GM10266 (cell line): ENCODE results near the gene TRAF1.

Source experiments
- DNase-seq: peaks from one replicate; pipeline ENCODE4 v3.0.0; 2012; ENCODE audit errors: extremely low spot score
- CTCF ChIP-seq: IDR thresholded peaks from 2 replicates; pipeline ENCODE4 v1.5.1; 2012; ENCODE audit warnings: mild to moderate bottlenecking, low read depth; ENCODE audit not compliant: control insufficient read depth, insufficient read depth; ENCODE audit errors: missing control alignments

The TRAF1 gene

GRCh38 chr9:120961936-120962335, 35.3 kb upstream of the TRAF1 start:
- no peak for TF ChIP-seq CTCF

GRCh38 chr9:120960001-120960400, 33.4 kb upstream of the TRAF1 start:
- no peak for DNase-seq
- no peak for TF ChIP-seq CTCF

More at GRCh38 chr9:120961936-120962335, 35.3 kb upstream of the TRAF1 start:
- no peak for DNase-seq

GRCh38 chr9:120956862-120957261, 30.3 kb upstream of the TRAF1 start:
- DNase-seq = no peak
- TF ChIP-seq CTCF = no peak

GRCh38 chr9:120951960-120952618, 25.5 kb upstream of the TRAF1 start:
- no peak for TF ChIP-seq CTCF
- no peak for DNase-seq

GRCh38 chr9:120950421-120951388, 24.1 kb upstream of the TRAF1 start:
- no peak for TF ChIP-seq CTCF
- no peak for DNase-seq

GRCh38 chr9:120949290-120949689, 22.7 kb upstream of the TRAF1 start:
- no peak for DNase-seq
- no peak for TF ChIP-seq CTCF

GRCh38 chr9:120948824-120949223, 22.2 kb upstream of the TRAF1 start:
- no peak for DNase-seq
- no peak for TF ChIP-seq CTCF
